ENCODE results near the gene DAZ3. TPM values are rescaled to one million over a fixed set of nuclear protein-coding genes. Genes with fewer than 3 reads are reported as not detected.
"Not testable (repeated sequence)": the region's sequence is repeated elsewhere in the genome, so short reads cannot be mapped to it uniquely, and the experiment has no call there.

The DAZ3 gene, protein sequence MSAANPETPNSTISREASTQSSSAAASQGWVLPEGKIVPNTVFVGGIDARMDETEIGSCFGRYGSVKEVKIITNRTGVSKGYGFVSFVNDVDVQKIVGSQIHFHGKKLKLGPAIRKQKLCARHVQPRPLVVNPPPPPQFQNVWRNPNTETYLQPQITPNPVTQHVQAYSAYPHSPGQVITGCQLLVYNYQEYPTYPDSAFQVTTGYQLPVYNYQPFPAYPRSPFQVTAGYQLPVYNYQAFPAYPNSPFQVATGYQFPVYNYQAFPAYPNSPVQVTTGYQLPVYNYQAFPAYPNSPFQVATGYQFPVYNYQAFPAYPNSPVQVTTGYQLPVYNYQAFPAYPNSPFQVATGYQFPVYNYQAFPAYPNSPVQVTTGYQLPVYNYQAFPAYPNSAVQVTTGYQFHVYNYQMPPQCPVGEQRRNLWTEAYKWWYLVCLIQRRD
- not detected in 2 replicates for total RNA-seq (2014; rRNA removed; shearing (Covaris generic))
- not detected in 2 replicates for polyA plus RNA-seq (2015; cell fraction: cytosol; rRNA removed)
- not detected in 2 replicates for polyA plus RNA-seq (2015; cell fraction: nucleus; rRNA removed)

DNA sequence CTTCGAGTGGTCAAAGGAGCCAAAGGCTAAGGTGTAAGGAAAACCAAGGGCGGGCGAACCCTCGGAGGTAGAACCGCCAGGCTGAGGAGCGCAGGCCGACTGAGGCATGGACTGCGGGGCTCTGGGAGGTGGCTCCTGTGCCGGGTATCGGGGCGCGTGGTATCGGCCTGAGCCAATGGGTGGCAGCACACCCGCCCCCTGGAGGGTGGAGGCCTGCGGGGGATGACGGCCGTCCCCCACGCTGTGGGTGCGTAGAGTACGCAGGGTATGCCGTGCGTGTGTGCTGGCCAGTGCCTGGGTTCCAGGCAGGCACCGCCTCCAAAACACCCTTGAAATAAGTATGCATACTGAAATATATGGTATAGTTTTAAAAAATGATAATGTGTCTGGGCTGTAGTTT lies at the start of gene DAZ3:
TSS of gene DAZ3 (minus strand) at position 101 of the 400 bp plus-strand sequence. CDS start 208 bp downstream, outside the sequence.
- in situ Hi-C loops (cut with HindIII; ENCODE audit: low pct_unique_long_range_greater_than_20kb, low sequenced_read_pairs); DNase-seq (ENCODE audit: low read depth, low spot score): not testable (repeated sequence)

DNA sequence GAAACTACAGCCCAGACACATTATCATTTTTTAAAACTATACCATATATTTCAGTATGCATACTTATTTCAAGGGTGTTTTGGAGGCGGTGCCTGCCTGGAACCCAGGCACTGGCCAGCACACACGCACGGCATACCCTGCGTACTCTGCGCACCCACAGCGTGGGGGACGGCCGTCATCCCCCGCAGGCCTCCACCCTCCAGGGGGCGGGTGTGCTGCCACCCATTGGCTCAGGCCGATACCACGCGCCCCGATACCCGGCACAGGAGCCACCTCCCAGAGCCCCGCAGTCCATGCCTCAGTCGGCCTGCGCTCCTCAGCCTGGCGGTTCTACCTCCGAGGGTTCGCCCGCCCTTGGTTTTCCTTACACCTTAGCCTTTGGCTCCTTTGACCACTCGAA lies 20.4 kb upstream of the DAZ3 start, which contains the start of gene DAZ4:
TSS of gene DAZ4 (plus strand) at position 301 of the 400 bp plus-strand sequence. CDS start 208 bp downstream, outside the sequence.
- in situ Hi-C loops (cut with HindIII; ENCODE audit: low pct_unique_long_range_greater_than_20kb, low sequenced_read_pairs); DNase-seq (ENCODE audit: low read depth, low spot score): not testable (repeated sequence)

DNA sequence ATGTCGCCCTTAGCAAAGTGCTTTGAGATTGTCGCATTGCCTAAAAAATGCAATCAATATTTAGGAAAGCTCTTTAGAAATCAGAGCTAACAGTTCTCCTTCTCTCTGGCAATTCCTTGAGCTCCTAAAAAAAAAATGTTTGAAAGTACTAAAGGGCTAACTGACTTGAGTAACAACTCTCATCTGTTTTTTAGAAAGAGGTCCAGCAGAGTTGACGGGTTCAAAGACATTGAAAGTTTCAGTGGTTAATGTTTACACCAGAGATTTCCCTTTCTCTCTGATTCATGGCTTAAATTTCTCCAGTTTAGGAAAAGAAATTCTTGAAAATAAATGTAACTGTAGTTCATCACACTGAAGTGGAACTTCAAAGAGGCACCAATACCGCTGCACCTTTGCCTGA lies 11.9 kb upstream of the DAZ3 start:
- in situ Hi-C loops (cut with HindIII; ENCODE audit: low pct_unique_long_range_greater_than_20kb, low sequenced_read_pairs) = not testable (repeated sequence)

DNA sequence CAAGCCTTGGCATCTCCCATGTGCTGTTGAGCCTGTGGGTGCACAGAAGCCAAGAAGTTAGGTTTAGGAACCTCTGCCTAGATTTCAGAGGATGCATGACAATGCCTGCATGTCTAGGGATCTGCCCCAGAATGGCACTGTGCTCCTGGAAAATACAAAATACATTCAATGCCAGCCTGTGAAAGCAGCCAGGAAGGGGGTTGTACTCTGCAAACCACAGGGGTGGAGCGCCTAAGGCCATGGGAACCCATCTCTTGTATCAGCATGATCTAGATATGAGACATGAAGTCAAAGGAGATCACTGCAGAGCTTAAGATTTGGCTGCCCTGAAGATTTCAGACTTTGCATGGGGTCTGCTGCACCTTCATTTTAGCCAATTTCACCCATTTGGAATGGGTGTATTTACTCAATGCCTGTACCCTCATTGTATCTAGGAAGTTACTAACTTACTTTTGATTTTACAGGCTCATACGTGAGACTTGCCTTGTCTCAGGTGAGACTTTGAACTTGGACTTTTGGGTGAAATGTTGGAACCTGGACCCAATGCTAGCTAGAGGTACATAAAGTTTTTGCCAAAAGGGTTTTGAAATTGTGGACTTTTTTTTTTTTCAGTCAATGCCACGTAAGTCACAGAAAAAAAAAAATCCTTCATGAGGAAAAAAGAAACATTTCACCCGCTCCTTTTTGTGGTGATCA lies 11.1 kb upstream of the DAZ3 start:
- in situ Hi-C loops (cut with HindIII; ENCODE audit: low pct_unique_long_range_greater_than_20kb, low sequenced_read_pairs); DNase-seq (ENCODE audit: low read depth, low spot score): not testable (repeated sequence)

More for the DNA sequence above, 11.9 kb upstream of the DAZ3 start:
- DNase-seq (ENCODE audit: low read depth, low spot score) = not testable (repeated sequence)

DNA sequence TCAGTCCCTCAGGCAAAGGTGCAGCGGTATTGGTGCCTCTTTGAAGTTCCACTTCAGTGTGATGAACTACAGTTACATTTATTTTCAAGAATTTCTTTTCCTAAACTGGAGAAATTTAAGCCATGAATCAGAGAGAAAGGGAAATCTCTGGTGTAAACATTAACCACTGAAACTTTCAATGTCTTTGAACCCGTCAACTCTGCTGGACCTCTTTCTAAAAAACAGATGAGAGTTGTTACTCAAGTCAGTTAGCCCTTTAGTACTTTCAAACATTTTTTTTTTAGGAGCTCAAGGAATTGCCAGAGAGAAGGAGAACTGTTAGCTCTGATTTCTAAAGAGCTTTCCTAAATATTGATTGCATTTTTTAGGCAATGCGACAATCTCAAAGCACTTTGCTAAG lies 8.6 kb upstream of the DAZ3 start:
- DNase-seq (ENCODE audit: low read depth, low spot score); in situ Hi-C loops (cut with HindIII; ENCODE audit: low pct_unique_long_range_greater_than_20kb, low sequenced_read_pairs): not testable (repeated sequence)

Other genes with a start within 250 kb of the DAZ3 start
- gene BPY2B, start 195.4 kb downstream of the DAZ3 start, total RNA-seq (2014; rRNA removed; shearing (Covaris generic)) = not detected in 2 replicates
- gene DAZ4, start 20.5 kb upstream of the DAZ3 start, total RNA-seq (2014; rRNA removed; shearing (Covaris generic)) = not detected in 2 replicates
- gene BPY2C, start 238.7 kb upstream of the DAZ3 start, total RNA-seq (2014; rRNA removed; shearing (Covaris generic)) = not detected in 2 replicates

All from SK-MEL-5 (cell line).